Glutamatergic neuron (in vitro differentiated cells): ENCODE results near the gene RARS2. TPM values are rescaled to one million over a fixed set of nuclear protein-coding genes. Genes with fewer than 3 reads are reported as not detected.

Experiments
- DNase-seq: peaks from one replicate; pipeline ENCODE4 v3.0.0; 2022
- H3K27ac Mint-ChIP-seq: one replicate; pipeline ENCODE4 v1.8.0; 2020; ENCODE audit warnings: mild to moderate bottlenecking, mixed read lengths, inconsistent platforms; ENCODE audit not compliant: unreplicated experiment
- H3K27me3 Mint-ChIP-seq: one replicate; pipeline ENCODE4 v1.8.0; 2020; ENCODE audit warnings: mild to moderate bottlenecking, moderate library complexity, mixed read lengths, inconsistent platforms; ENCODE audit not compliant: unreplicated experiment
- H3K36me3 Mint-ChIP-seq: one replicate; pipeline ENCODE4 v1.8.0; 2020; ENCODE audit warnings: mild to moderate bottlenecking, mixed read lengths, inconsistent platforms; ENCODE audit not compliant: unreplicated experiment
- H3K4me1 Mint-ChIP-seq: one replicate; pipeline ENCODE4 v1.8.0; 2020; ENCODE audit warnings: mild to moderate bottlenecking, low read depth, mixed read lengths, inconsistent platforms; ENCODE audit not compliant: unreplicated experiment
- H3K4me3 Mint-ChIP-seq: one replicate; pipeline ENCODE4 v1.8.0; 2020; ENCODE audit warnings: mild to moderate bottlenecking, mixed read lengths, inconsistent platforms; ENCODE audit not compliant: unreplicated experiment
- H3K9me3 Mint-ChIP-seq: one replicate; pipeline ENCODE4 v1.8.0; 2020; ENCODE audit warnings: mild to moderate bottlenecking, moderate library complexity, mixed read lengths, inconsistent platforms; ENCODE audit not compliant: unreplicated experiment
- CTCF ChIP-seq: fragments of 200-600 bp; sonication (generic); IDR thresholded peaks from one replicate; pipeline ENCODE4 v1.5.0; 2021; ENCODE audit not compliant: partially characterized antibody, unreplicated experiment
- total RNA-seq: library from RNA; stranded (reverse); fragmentation: NEBNext Ultra II Directional; extraction: Animal tissue kit (Norgen Biotek cat#: 25700); gene quantifications from one replicate; pipeline ENCODE4 v1.2.1, GENCODE V29; 2021; ENCODE audit not compliant: unreplicated experiment

Gene RARS2
- total RNA-seq, 1 donor from 2014 or later = 42.0 TPM

GRCh38 chr6:87465051-87465450 is 124.7 kb downstream of the RARS2 start:
- Mint-ChIP-seq H3K27me3 (no peaks in the 10 kb centered on the region), H3K36me3 (no peaks in the 10 kb centered on the region), H3K27ac (no peak overlapping the region), H3K9me3 (no peaks in the 10 kb centered on the region), H3K4me1 (no peaks in the 10 kb centered on the region), H3K4me3 (no peak overlapping the region)
- DNase-seq = no peak
- no peak for TF ChIP-seq CTCF

Other genes with a start within 250 kb of the RARS2 start
- 8.2 TPM for gene C6orf163, start 245.2 kb downstream of the RARS2 start, total RNA-seq
- 1.9 TPM for gene CFAP206, start 182.0 kb downstream of the RARS2 start, total RNA-seq
- gene SLC35A1, start 117.0 kb downstream of the RARS2 start, total RNA-seq = 21.9 TPM
- 20.1 TPM for gene ORC3, start 148 bp upstream of the RARS2 start, total RNA-seq
- gene AKIRIN2, start 112.2 kb upstream of the RARS2 start, total RNA-seq = 167 TPM